Fibroblast of skin of scalp (primary cell): ENCODE data around the gene SERPINA4.
A peak's percentile ranks its signal among the peaks of the same experiment; 100 is the strongest.

ENCODE experiments used
- DNase-seq: peaks from one replicate; pipeline ENCODE4 v3.0.0-alpha.2; 2013

SERPINA4 gene

GRCh38 chr14:94542811-94543440 is 18.3 kb upstream of the SERPINA4 start:
- no peak for DNase-seq

GRCh38 chr14:94543449-94544124 is 17.7 kb upstream of the SERPINA4 start:
- DNase-seq, result no peak

GRCh38 chr14:94544726-94545125 is 16.5 kb upstream of the SERPINA4 start:
- DNase-seq, result no peak

GRCh38 chr14:94545131-94545841 is 16.0 kb upstream of the SERPINA4 start:
- no peak for DNase-seq

- DNase-seq, result no peak
Measured at GRCh38 chr14:94547151-94547680, 14.0 kb upstream of the SERPINA4 start.

- no peak for DNase-seq
Measured at GRCh38 chr14:94547726-94548125, 13.5 kb upstream of the SERPINA4 start.

- peak; percentile 11 for DNase-seq
Measured at GRCh38 chr14:94548131-94548998, 12.9 kb upstream of the SERPINA4 start.

GRCh38 chr14:94548999-94549985 is 11.9 kb upstream of the SERPINA4 start:
- peak; percentile 52 for DNase-seq

- no peak for DNase-seq
Measured at GRCh38 chr14:94550041-94550440, 11.2 kb upstream of the SERPINA4 start.

- no peak for DNase-seq
Measured at GRCh38 chr14:94555991-94556390, 5.3 kb upstream of the SERPINA4 start.

- DNase-seq, result no peak
Measured at GRCh38 chr14:94557327-94557726, 3.9 kb upstream of the SERPINA4 start.

- no peak for DNase-seq
Measured at GRCh38 chr14:94558842-94559241, 2.4 kb upstream of the SERPINA4 start.

- DNase-seq, result no peak
Measured at GRCh38 chr14:94559638-94560290, 1.5 kb upstream of the SERPINA4 start.

GRCh38 chr14:94560291-94560665 is 964 bp upstream of the SERPINA4 start:
- no peak for DNase-seq

- DNase-seq, result no peak
Measured at GRCh38 chr14:94561656-94562010, 391 bp downstream of the SERPINA4 start.

- DNase-seq, result no peak
Measured at GRCh38 chr14:94562022-94562421, 780 bp downstream of the SERPINA4 start.

- no peak for DNase-seq
Measured at GRCh38 chr14:94562941-94563883, 2.0 kb downstream of the SERPINA4 start.

- no peak for DNase-seq
Measured at GRCh38 chr14:94564381-94564780, 3.1 kb downstream of the SERPINA4 start.

- no peak for DNase-seq
Measured at GRCh38 chr14:94568186-94568585, 6.9 kb downstream of the SERPINA4 start.
